ENCODE data around the gene SLC15A1.

- no peak for TF ChIP-seq CTCF (conservative IDR thresholded peaks at IDR 0.05)
- TF ChIP-seq ZFX (IDR thresholded peaks at IDR 0.05): no peak
These were observed 75.1 kb downstream of the SLC15A1 start for GRCh38 chr13:98677398-98677797.
